ENCODE measurements around the gene MBD5. TPM values are rescaled to one million over a fixed set of nuclear protein-coding genes. Genes with fewer than 3 reads are reported as not detected.

The MBD5 gene
- total RNA-seq, 4 donors from 2014 or later, result 51.2 to 85.9 (median 72.6) TPM

DNA sequence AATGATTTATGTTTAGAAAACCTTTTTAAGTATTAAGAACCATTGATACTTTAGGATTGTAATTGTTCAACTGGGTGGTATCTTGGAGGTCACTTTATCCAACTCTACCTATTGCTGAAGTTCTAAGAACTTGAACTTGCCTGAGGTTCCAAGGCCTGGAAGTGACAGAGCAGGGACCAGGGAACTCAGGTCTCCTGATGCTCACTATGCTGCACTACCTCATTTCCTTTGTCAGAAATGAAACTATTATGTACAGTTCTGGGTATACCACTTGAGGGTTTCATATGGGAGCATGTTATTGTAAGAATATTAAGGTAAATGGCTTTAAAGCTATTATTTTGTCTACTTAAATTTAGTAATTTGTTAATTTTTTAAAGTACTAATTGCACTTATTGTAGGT is 3.0 kb downstream of the MBD5 start:
- H3K27me3 ChIP-seq, result no peaks in the 10 kb centered on the region
- H3K27ac ChIP-seq, result no peak overlapping the region
- no peaks in the 10 kb centered on the region for H3K9me3 ChIP-seq
- intact Hi-C loops (cut with DNase I), result no loop called here
- H3K36me3 ChIP-seq, result no peaks in the 10 kb centered on the region
- H3K4me1 ChIP-seq, result peaks cover 26 to 31% of the 10 kb centered on the region in 2 donors
- TF ChIP-seq, protein P1, sequence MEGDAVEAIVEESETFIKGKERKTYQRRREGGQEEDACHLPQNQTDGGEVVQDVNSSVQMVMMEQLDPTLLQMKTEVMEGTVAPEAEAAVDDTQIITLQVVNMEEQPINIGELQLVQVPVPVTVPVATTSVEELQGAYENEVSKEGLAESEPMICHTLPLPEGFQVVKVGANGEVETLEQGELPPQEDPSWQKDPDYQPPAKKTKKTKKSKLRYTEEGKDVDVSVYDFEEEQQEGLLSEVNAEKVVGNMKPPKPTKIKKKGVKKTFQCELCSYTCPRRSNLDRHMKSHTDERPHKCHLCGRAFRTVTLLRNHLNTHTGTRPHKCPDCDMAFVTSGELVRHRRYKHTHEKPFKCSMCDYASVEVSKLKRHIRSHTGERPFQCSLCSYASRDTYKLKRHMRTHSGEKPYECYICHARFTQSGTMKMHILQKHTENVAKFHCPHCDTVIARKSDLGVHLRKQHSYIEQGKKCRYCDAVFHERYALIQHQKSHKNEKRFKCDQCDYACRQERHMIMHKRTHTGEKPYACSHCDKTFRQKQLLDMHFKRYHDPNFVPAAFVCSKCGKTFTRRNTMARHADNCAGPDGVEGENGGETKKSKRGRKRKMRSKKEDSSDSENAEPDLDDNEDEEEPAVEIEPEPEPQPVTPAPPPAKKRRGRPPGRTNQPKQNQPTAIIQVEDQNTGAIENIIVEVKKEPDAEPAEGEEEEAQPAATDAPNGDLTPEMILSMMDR (IDR thresholded peaks at IDR 0.05), result no peak
- no peak for TF ChIP-seq POLR2A (IDR thresholded peaks at IDR 0.05)
- no peak for DNase-seq
- no peak overlapping the region for H3K4me3 ChIP-seq (replicated peaks in 1 of 3)

DNA sequence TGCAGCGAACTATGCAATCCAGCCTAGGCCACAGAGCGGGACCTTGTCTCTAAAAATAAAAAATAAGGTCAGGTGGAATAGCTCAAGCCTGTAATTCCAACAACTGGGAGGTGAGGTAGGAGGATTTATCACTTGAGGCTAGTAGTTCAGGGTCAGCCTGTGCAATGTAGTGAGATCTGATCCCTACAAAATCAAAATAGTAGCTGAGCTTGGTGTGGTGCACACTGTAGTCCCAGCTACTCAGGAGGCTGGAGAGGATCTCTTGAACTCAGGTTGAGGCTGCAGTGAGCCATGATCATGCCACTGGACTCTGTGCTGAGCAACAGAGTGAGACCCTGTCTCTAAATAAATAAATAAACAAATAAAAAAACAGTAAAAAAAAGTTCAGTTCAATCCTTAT is 5.7 kb downstream of the MBD5 start:
- H3K36me3 ChIP-seq, result no peaks in the 10 kb centered on the region
- peaks cover 24% of the 10 kb centered on the region in 2 donors for H3K4me1 ChIP-seq
- no peak for TF ChIP-seq POLR2A (IDR thresholded peaks at IDR 0.05)
- TF ChIP-seq, protein P1 (IDR thresholded peaks at IDR 0.05), result no peak
- H3K4me3 ChIP-seq (replicated peaks in 1 of 3), result no peak overlapping the region
- WGBS, 2 donors, result 94 to 96% methylated on average over 2 of the region's 2 CpGs
- no peak overlapping the region for H3K27ac ChIP-seq
- H3K9me3 ChIP-seq, result no peaks in the 10 kb centered on the region
- no peak for DNase-seq
- intact Hi-C loops (cut with DNase I), result no loop called here
- H3K27me3 ChIP-seq, result no peaks in the 10 kb centered on the region

DNA sequence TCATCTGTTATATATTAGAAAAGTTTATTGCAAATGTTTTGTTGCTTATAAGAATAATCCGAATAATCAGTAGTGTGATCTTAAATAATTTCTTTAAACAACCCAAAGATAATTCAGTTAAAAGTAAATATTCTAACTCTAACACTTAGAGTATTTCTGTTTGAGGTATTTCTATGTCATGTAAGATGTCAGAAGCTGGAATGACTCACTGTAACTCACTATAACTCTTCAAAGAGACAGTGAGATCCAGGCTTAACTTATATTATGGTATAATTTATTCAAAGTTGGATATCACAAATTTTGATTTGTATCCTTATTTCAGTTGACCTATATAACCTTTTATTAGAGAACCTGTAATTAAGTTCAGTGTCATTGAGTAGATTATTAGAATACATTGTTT is 6.9 kb downstream of the MBD5 start:
- H3K4me3 ChIP-seq (replicated peaks in 1 of 3), result no peak overlapping the region
- no peak overlapping the region for H3K27ac ChIP-seq
- H3K4me1 ChIP-seq, result peaks cover 22 to 25% of the 10 kb centered on the region in 2 donors
- H3K9me3 ChIP-seq, result no peaks in the 10 kb centered on the region
- 97 to 98% methylated on average over 1 of the region's 1 CpG for WGBS, 2 donors
- H3K36me3 ChIP-seq, result no peaks in the 10 kb centered on the region
- TF ChIP-seq, protein P1 (IDR thresholded peaks at IDR 0.05), result no peak
- no peak for TF ChIP-seq POLR2A (IDR thresholded peaks at IDR 0.05)
- intact Hi-C loops (cut with DNase I), result no loop called here
- DNase-seq, result no peak
- H3K27me3 ChIP-seq, result no peaks in the 10 kb centered on the region

DNA sequence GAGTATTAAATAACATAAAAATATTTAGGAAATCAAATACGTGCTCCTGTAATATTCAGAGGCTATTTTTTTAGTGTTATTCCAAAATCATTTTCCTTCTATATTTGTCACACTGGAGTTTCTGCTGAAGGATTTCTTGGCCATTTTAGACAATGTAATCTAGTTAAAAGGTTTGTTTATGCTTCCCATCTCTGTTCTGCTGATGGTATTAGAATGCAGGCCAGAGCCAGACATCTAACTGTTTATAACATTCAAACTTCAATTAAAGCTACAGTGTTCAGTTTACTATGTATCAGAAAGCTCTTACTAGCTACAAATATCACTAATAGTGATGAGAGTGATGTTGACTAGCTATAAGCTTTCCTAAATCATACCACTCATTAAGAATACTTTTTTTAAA is 7.9 kb downstream of the MBD5 start:
- WGBS, 2 donors, result 79 to 91% methylated on average over 1 of the region's 1 CpG
- intact Hi-C loops (cut with DNase I), result no loop called here
- H3K4me3 ChIP-seq (replicated peaks in 1 of 3), result no peak overlapping the region
- H3K27me3 ChIP-seq, result no peaks in the 10 kb centered on the region
- H3K4me1 ChIP-seq, result peaks cover 17 to 22% of the 10 kb centered on the region in 2 donors
- no peaks in the 10 kb centered on the region for H3K9me3 ChIP-seq
- no peak for DNase-seq
- H3K27ac ChIP-seq, result no peak overlapping the region
- H3K36me3 ChIP-seq, result no peaks in the 10 kb centered on the region
- no peak for TF ChIP-seq POLR2A (IDR thresholded peaks at IDR 0.05)
- TF ChIP-seq, protein P1 (IDR thresholded peaks at IDR 0.05), result no peak

DNA sequence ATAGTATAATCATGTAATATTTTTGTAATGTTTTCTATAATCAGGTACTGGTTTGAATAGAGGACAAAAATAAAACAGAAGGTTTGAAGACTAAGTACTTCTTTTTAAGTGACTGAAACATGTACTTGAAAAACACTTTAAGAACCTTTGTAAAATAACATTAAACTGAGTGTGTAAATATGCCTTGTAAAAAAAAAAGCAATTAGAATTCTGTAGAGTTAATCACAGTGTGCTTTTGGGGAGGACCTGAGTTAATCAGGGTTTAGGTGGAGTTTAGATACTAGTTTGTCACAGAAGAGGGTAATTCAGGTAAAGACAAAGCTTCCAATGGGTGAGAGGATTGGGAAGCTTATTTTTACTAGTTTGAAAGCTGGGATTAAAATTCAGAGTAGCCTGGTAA is 10.3 kb downstream of the MBD5 start:
- no peak overlapping the region for H3K4me3 ChIP-seq (replicated peaks in 1 of 3)
- H3K4me1 ChIP-seq, result peaks cover 10 to 18% of the 10 kb centered on the region in 2 donors
- H3K27me3 ChIP-seq, result no peaks in the 10 kb centered on the region
- no peaks in the 10 kb centered on the region for H3K9me3 ChIP-seq
- no peaks in the 10 kb centered on the region for H3K36me3 ChIP-seq
- DNase-seq, result no peak
- TF ChIP-seq, protein P1 (IDR thresholded peaks at IDR 0.05), result no peak
- TF ChIP-seq POLR2A (IDR thresholded peaks at IDR 0.05), result no peak
- intact Hi-C loops (cut with DNase I), result no loop called here
- no peak overlapping the region for H3K27ac ChIP-seq

Measured in thyroid gland (tissue), 4 donors.